Measurements from ENCODE around the gene DYNC1I1. TPM values are rescaled to one million over a fixed set of nuclear protein-coding genes. Genes with fewer than 3 reads are reported as not detected.

Gene DYNC1I1
- total RNA-seq, 1 donor from 2014 or later = 39.0 TPM

DNA sequence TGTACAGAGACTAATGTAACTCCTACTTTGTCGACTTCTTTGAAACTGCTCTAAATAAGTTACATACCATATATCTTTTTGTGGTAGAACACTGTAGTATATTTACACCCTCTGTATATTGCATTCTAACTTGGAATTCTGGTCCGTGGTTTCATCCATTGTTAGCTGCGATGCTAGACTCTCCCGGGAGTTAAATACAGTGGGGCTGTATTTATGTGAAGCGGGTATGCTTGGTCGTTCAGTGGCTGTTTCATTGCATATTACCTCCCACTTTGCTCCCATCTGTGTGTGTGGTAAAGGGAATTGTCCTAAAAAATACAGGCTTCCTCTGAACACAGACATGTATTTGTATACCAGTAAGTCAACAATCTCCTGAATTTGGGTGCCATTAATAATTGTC lies 318.4 kb downstream of the DYNC1I1 start:
- ATAC-seq (no peak), DNase-seq (no peak)
- intact Hi-C loops (cut with micrococcal nuclease) = no loop called here

DNA sequence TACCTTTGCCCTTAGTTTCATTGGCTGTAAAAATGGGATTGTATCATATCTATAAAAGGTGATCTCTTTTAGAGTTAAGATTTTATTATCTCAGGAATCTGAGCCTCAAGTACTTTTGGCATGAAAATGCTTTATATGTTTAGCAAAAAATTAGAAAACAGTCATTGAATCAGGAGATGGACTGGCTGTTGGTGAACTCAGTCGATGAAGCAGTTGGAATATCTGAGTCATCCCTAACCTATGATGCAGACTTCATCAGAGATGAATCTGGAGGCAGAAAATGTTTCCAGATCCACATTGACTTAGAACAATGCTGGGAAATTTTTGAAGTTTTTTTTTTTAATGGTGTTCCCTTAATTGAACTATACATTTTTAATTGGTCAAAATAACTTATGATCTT lies 321.1 kb downstream of the DYNC1I1 start:
- ATAC-seq (no peak), DNase-seq (no peak)
- intact Hi-C loops (cut with micrococcal nuclease) = no loop called here

GRCh38 chr7:96097835-96098234 lies 325.5 kb downstream of the DYNC1I1 start:
- DNase-seq = no peak
- intact Hi-C loops (cut with micrococcal nuclease) = no loop called here
- ATAC-seq = no peak

DNA sequence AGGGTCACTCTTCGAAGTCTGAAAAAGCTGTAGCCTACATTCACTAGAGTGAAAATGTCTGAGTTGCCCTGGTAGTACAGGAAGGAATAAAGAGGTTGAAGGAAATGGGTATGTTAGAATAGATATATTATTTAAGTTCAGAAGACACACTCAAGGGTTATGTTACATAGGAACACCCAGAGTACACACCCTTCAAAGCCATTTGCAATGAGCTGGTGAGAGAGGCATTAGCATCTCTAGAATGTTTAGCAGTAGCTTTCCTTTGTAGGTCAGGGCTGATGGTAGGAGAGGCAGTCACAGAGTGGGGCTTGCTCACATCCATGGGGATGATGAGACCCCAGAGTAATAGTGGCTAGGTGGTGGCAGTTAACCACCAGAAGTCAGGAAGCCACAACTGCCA lies 328.4 kb downstream of the DYNC1I1 start:
- intact Hi-C loops (cut with micrococcal nuclease) = no loop called here
- no peak for DNase-seq

GRCh38 chr7:96102096-96102811 lies 329.9 kb downstream of the DYNC1I1 start:
- ATAC-seq (no peak), DNase-seq (no peak)
- intact Hi-C loops (cut with micrococcal nuclease) = no loop called here

More for the DNA sequence above, 328.4 kb downstream of the DYNC1I1 start:
- ATAC-seq = no peak

GRCh38 chr7:96104984-96105383 lies 332.6 kb downstream of the DYNC1I1 start:
- intact Hi-C loops (cut with micrococcal nuclease) = no loop called here
- DNase-seq (no peak), ATAC-seq (no peak)

DNA sequence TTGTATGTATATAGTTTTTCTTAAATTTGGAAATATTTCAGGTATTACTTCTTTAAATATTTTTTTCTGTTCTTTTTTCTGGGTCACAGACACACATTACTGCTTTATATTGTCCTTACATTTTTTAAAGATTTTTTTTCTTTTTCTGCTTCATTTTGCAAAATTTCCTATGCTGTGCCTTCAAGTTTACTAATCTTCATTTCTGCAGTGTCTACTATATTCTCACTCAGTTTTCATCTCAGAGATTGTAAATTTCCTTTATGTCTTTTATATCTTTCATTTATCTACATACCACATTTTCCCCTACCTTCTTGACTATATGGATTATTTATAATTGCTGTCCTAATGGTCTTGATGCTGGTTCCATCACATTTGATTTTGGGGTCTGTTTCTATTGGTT lies 339.1 kb downstream of the DYNC1I1 start:
- intact Hi-C loops (cut with micrococcal nuclease) = no loop called here

DNA sequence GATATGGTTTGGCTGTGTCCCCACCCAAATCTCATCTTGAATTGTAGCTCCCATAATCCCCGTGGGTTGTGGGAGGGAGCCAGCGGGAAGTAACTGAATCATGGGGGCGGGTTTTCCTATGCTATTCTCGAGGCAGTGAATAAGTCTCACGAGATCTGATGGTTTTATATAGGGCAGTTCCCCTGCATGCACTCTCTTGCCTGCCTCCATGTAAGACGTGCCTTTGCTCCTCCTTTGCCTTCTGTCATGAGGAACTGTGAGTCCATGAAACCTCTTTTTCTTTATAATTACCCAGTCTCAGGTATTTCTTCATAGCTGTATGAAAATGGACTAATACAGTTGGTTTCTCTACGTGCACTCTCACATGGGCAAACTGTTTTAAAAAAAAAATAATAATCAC lies 341.8 kb downstream of the DYNC1I1 start:
- intact Hi-C loops (cut with micrococcal nuclease) = no loop called here
- DNase-seq (no peak), ATAC-seq (no peak)

More for the DNA sequence above, 339.1 kb downstream of the DYNC1I1 start:
- no peak for DNase-seq
- ATAC-seq = no peak

DNA sequence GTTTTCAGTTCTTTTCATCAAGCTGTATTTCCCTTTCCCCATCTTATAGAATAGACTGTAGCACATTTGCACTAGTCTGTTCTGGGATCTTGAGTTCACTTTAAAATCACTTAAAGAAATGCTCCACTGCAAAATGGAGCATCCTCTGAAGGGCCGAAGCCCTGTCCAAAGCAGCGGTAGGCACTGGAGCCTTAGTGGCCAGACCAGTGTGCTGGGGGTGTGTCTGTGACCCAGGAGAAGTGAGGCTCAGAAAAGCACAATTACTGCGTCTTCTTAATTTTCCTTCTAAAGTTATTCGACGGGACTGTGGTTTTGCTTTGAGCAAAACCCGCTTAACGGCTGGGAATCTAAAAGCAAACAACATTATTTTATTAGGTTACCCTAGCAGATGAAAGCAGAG lies 343.8 kb downstream of the DYNC1I1 start:
- intact Hi-C loops (cut with micrococcal nuclease) = no loop called here
- ATAC-seq (no peak), DNase-seq (no peak)

GRCh38 chr7:96118449-96119001 lies 346.2 kb downstream of the DYNC1I1 start:
- intact Hi-C loops (cut with micrococcal nuclease) = no loop called here
- DNase-seq (no peak), ATAC-seq (no peak)

DNA sequence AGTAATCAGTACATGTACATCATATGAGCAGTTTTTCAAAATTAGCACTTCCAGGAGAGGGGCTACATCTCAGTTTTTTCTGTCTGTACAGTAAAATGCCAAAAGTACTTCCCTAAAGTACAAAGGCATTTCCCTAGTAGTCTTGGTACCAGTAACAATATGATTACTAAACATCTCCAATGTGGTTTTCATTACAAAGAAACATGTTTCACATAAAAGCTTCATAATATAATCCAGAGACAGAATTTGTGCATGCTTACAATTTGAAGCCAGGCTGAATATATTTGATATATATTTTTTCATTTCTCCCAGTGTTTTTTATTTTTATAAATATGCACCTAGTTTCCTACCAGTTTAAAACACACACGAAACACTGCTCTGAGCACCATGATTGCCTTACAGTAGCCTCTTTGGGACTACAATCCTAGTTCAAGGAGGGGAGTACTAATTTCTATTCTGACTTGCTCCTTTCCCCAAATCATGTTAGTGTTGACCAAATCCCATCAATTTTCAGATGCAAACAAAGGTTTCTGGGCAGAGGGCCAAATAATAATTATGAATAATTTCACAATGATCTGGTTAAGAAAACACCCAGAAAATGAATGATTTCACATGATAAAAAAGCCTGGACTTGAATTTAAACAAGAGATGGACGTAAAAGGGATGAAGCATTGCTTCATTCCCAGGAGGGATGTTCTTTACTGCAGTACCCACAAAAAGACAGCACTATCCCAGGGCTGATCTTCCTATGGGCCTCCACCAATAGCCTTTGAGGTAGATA lies 348.3 kb downstream of the DYNC1I1 start:
- intact Hi-C loops (cut with micrococcal nuclease) = no loop called here
- ATAC-seq (no peak), DNase-seq (no peak)

- intact Hi-C loops (cut with micrococcal nuclease) = no loop called here
- DNase-seq = no peak
- ATAC-seq = no peak
Measured at GRCh38 chr7:96121752-96122151, 349.4 kb downstream of the DYNC1I1 start.

- ATAC-seq = no peak
- intact Hi-C loops (cut with micrococcal nuclease) = no loop called here
- DNase-seq = no peak
Measured at GRCh38 chr7:96122746-96123145, 350.4 kb downstream of the DYNC1I1 start.

- ATAC-seq (no peak), DNase-seq (no peak)
- intact Hi-C loops (cut with micrococcal nuclease) = no loop called here
Measured at GRCh38 chr7:96126382-96126781, 354.0 kb downstream of the DYNC1I1 start.

GRCh38 chr7:96127746-96128145 lies 355.4 kb downstream of the DYNC1I1 start:
- no peak for DNase-seq
- no peak for ATAC-seq
- intact Hi-C loops (cut with micrococcal nuclease) = no loop called here

GRCh38 chr7:96131525-96131924 lies 359.2 kb downstream of the DYNC1I1 start:
- intact Hi-C loops (cut with micrococcal nuclease) = no loop called here
- ATAC-seq (no peak), DNase-seq (no peak)

GRCh38 chr7:96135241-96135640 lies 362.9 kb downstream of the DYNC1I1 start:
- no peak for DNase-seq
- intact Hi-C loops (cut with micrococcal nuclease) = no loop called here

GRCh38 chr7:96136600-96137239 lies 364.4 kb downstream of the DYNC1I1 start:
- ATAC-seq (no peak), DNase-seq (no peak)
- intact Hi-C loops (cut with micrococcal nuclease) = no loop called here

More at GRCh38 chr7:96135241-96135640, 362.9 kb downstream of the DYNC1I1 start:
- no peak for ATAC-seq

GRCh38 chr7:96143495-96144259 lies 371.3 kb downstream of the DYNC1I1 start:
- intact Hi-C loops (cut with micrococcal nuclease) = no loop called here
- no peak for ATAC-seq
- no peak for DNase-seq

GRCh38 chr7:96144260-96144526 lies 371.8 kb downstream of the DYNC1I1 start:
- DNase-seq (no peak), ATAC-seq (no peak)
- intact Hi-C loops (cut with micrococcal nuclease) = no loop called here

Data from left ventricle myocardium superior (tissue), 1 donor.